ENCODE data around the gene GABPB2. TPM values are rescaled to one million over a fixed set of nuclear protein-coding genes. Genes with fewer than 3 reads are reported as not detected.
A peak's percentile ranks its signal among the peaks of the same experiment; 100 is the strongest.

GABPB2 gene
- total RNA-seq, 1 donor from 2014 or later: 18.1 TPM

- DNase-seq: peak; percentile 62
Measured at GRCh38 chr1:151133018-151133806, 62.7 kb downstream of the GABPB2 start.

GRCh38 chr1:151134396-151134795, 63.8 kb downstream of the GABPB2 start:
- no peak for DNase-seq

- DNase-seq: no peak
Measured at GRCh38 chr1:151134991-151135390, 64.4 kb downstream of the GABPB2 start.

- DNase-seq: no peak
Measured at GRCh38 chr1:151135433-151136385, 65.1 kb downstream of the GABPB2 start.

GRCh38 chr1:151137789-151138188, 67.2 kb downstream of the GABPB2 start:
- no peak for DNase-seq

- peak; percentile 94 for DNase-seq
Measured at GRCh38 chr1:151142411-151143056, 72.0 kb downstream of the GABPB2 start.

GRCh38 chr1:151143057-151143435, 72.5 kb downstream of the GABPB2 start:
- DNase-seq: peak; percentile 87

- no peak for DNase-seq
Measured at GRCh38 chr1:151143986-151144385, 73.4 kb downstream of the GABPB2 start.

- peak; percentile 69 for DNase-seq
Measured at GRCh38 chr1:151144474-151145303, 74.1 kb downstream of the GABPB2 start.

GRCh38 chr1:151145304-151146071, 74.9 kb downstream of the GABPB2 start:
- DNase-seq: peak; percentile 61

GRCh38 chr1:151146072-151146411, 75.5 kb downstream of the GABPB2 start:
- DNase-seq: no peak

GRCh38 chr1:151146412-151147131, 76.0 kb downstream of the GABPB2 start, which contains the start of gene SEMA6C:
Gene SEMA6C, minus strand, starts transcription at chr1:151146631. Its CDS starts 4,010 bp downstream, at chr1:151142621.
- peak; percentile 97 for DNase-seq

- DNase-seq: no peak
Measured at GRCh38 chr1:151147132-151147503, 76.6 kb downstream of the GABPB2 start.

- DNase-seq: no peak
Measured at GRCh38 chr1:151147665-151148064, 77.1 kb downstream of the GABPB2 start.

- no peak for DNase-seq
Measured at GRCh38 chr1:151156515-151156819, 85.9 kb downstream of the GABPB2 start, which contains the start of gene TNFAIP8L2. Gene TNFAIP8L2, plus strand, starts transcription at chr1:151156649. Its CDS starts 2,049 bp downstream, at chr1:151158698.

GRCh38 chr1:151157067-151157531, 86.5 kb downstream of the GABPB2 start:
- no peak for DNase-seq

- no peak for DNase-seq
Measured at GRCh38 chr1:151158326-151158725, 87.8 kb downstream of the GABPB2 start.

GRCh38 chr1:151158751-151159251, 88.2 kb downstream of the GABPB2 start:
- DNase-seq: no peak

GRCh38 chr1:151159373-151159772, 88.8 kb downstream of the GABPB2 start:
- DNase-seq: no peak

GRCh38 chr1:151164732-151165280, 94.2 kb downstream of the GABPB2 start:
- no peak for DNase-seq
